HepG2 (cell line): ENCODE measurements around the gene ANKRD18B. TPM values are rescaled to one million over a fixed set of nuclear protein-coding genes. Genes with fewer than 3 reads are reported as not detected.
"Not testable (repeated sequence)": the region's sequence is repeated elsewhere in the genome, so short reads cannot be mapped to it uniquely, and the experiment has no call there.

ENCODE experiments used
- ATAC-seq: fragments of 200-7000 bp; cut with Tn5 transposase; 3 replicates; pipeline ENCODE4 v1.9.1; 2020; ENCODE audit warnings: mild to moderate bottlenecking, moderate library complexity
- BruUV-seq: library from RNA; stranded (reverse); fragments of 400-500 nt; replicated peaks from 2 replicates; lab custom pipeline; 2021; lab: Mats Ljungman, UMichigan
- CTCF ChIA-PET: fragments of 300-600 bp; formaldehyde crosslinking; extraction: SDS; loops from one replicate; lab custom pipeline; 2021; ENCODE audit warnings: low total read pairs, inconsistent platforms, low intra/inter-chr PET ratio; lab: Yijun Ruan, JAX
- POLR2A ChIA-PET: fragments of 350-600 bp; sonication (Branson Sonifier 250); formaldehyde crosslinking; loops from one replicate; lab custom pipeline; 2020; ENCODE audit warnings: antibody characterized with exemption, inconsistent platforms; lab: Yijun Ruan, JAX
- DNase-seq: peaks from one replicate; pipeline ENCODE4 v3.0.0-alpha.2; 2015; ENCODE audit warnings: low spot score
- FAIRE-seq: peaks from 3 replicates; lab custom pipeline; 2011; peaks lifted over from hg19 to GRCh38; lab: Jason Lieb, UNC
- H2AFZ ChIP-seq: one replicate; pipeline ENCODE4 v1.6.1; 2011; ENCODE audit warnings: low read length, inconsistent platforms
- H3K27ac ChIP-seq: fragments of 300-600 bp; 3 replicates; pipeline ENCODE4 v1.8.0; 2011; ENCODE audit warnings: mixed run types, mild to moderate bottlenecking, mixed read lengths, low read length, inconsistent platforms; ENCODE audit not compliant: insufficient read depth; ENCODE audit errors: extremely low read length
- H3K27me3 ChIP-seq, 2 experiments: fragments of 200-600 bp in 1 of 2; 2 replicates in 1 of 2; 3 replicates in 1 of 2; pipeline versions ENCODE4 v1.6.0 to v1.8.0; 2011; ENCODE audit warnings: low read length in 2 of 2, mild to moderate bottlenecking in 2 of 2, moderate library complexity in 2 of 2, inconsistent platforms in 1 of 2; ENCODE audit not compliant: insufficient read depth in 2 of 2, control insufficient read depth in 1 of 2
- H3K36me3 ChIP-seq, 2 experiments: fragments of 200-600 bp in 1 of 2; replicated peaks in 1 of 2; 2 replicates in 1 of 2; 3 replicates in 1 of 2; pipeline versions ENCODE4 v1.5.1 to v1.8.0; 2011; ENCODE audit warnings: low read length in 2 of 2, inconsistent platforms in 1 of 2; ENCODE audit not compliant: insufficient read depth in 2 of 2, control insufficient read depth in 1 of 2
- H3K4me1 ChIP-seq: 2 replicates; pipeline ENCODE4 v1.5.1; 2012; ENCODE audit warnings: low read length, inconsistent platforms; ENCODE audit not compliant: insufficient read depth
- H3K4me2 ChIP-seq: 2 replicates; pipeline ENCODE4 v1.6.0; 2011; ENCODE audit warnings: low read depth, low read length, inconsistent platforms
- H3K4me3 ChIP-seq, 3 experiments: fragments of 200-600 bp in 1 of 3; sonication (generic), shearing (Covaris generic) in 1 of 3; replicated peaks in 1 of 3; 2 replicates each; pipeline ENCODE4 v1.5.1; 2011 to 2016; ENCODE audit warnings: low read length in 3 of 3, inconsistent platforms in 2 of 3, low read depth in 2 of 3, mild to moderate bottlenecking in 2 of 3, control low read depth in 1 of 3, mixed read lengths in 1 of 3; ENCODE audit not compliant: insufficient read depth in 1 of 3
- H3K79me2 ChIP-seq: one replicate; pipeline ENCODE4 v1.6.1; 2011; ENCODE audit warnings: low read length, inconsistent platforms; ENCODE audit not compliant: insufficient read depth
- H3K9ac ChIP-seq: 2 replicates; pipeline ENCODE4 v1.6.0; 2011; ENCODE audit warnings: mild to moderate bottlenecking, low read depth, low read length, inconsistent platforms; ENCODE audit not compliant: insufficient read depth
- H3K9me3 ChIP-seq: 2 replicates; pipeline ENCODE4 v1.5.1; 2012; ENCODE audit warnings: mild to moderate bottlenecking, low read length
- H4K20me1 ChIP-seq: 2 replicates; pipeline ENCODE4 v1.6.0; 2011; ENCODE audit warnings: inconsistent platforms, mild to moderate bottlenecking, low read length, moderate library complexity; ENCODE audit not compliant: insufficient read depth
- WGBS: methylation state at CpG from one replicate; pipeline ENCODE4 v1.1.6; 2017; ENCODE audit warnings: low lambda C conversion rate; 5-methylcytosine and 5-hydroxymethylcytosine counted together
- in situ Hi-C: cut with HindIII; loops from 2 replicates; pipeline ENCODE4 v1.10.0; 2017; ENCODE audit warnings: low pct_unique_long_range_greater_than_20kb; ENCODE audit not compliant: extremely low pct_ligation_motif_present
- intact Hi-C: fragments of 100-400 bp; cut with micrococcal nuclease; formaldehyde crosslinking; loops from one replicate; pipeline ENCODE4 v1.10.0; 2022; ENCODE audit not compliant: unreplicated experiment
- polyA plus RNA-seq, 8 experiments: library from polyadenylated mRNA; depleted of rRNA in 3 of 8; stranded (reverse) in 7 of 8; unstranded in 1 of 8; fragments of >200 nt; fragmentation: Illumina TruSeq in 4 of 8; extraction: Trizol in 4 of 8; gene quantifications; 2 replicates each; pipeline versions ENCODE4 v1.2.1 to v1.2.3, GENCODE V29; 2011 to 2016; ENCODE audit warnings: low read depth in 4 of 8, missing spikeins in 1 of 8, mixed read lengths in 1 of 8; ENCODE audit not compliant: insufficient read depth in 1 of 8
- total RNA-seq, 5 experiments: library from RNA; depleted of rRNA; stranded (reverse); fragments of >200 nt; fragmentation: Illumina TruSeq; extraction: Trizol; gene quantifications; 2 replicates each; pipeline ENCODE4 v1.2.3, GENCODE V29; 2016; ENCODE audit warnings: low read depth in 1 of 5

Gene ANKRD18B
- total and polyA plus RNA-seq, 2 of the 13 experiments (the other 11 are each of a cell fraction or from before 2014, with no cell fraction given), result 0.57 to 1.4 TPM

DNA sequence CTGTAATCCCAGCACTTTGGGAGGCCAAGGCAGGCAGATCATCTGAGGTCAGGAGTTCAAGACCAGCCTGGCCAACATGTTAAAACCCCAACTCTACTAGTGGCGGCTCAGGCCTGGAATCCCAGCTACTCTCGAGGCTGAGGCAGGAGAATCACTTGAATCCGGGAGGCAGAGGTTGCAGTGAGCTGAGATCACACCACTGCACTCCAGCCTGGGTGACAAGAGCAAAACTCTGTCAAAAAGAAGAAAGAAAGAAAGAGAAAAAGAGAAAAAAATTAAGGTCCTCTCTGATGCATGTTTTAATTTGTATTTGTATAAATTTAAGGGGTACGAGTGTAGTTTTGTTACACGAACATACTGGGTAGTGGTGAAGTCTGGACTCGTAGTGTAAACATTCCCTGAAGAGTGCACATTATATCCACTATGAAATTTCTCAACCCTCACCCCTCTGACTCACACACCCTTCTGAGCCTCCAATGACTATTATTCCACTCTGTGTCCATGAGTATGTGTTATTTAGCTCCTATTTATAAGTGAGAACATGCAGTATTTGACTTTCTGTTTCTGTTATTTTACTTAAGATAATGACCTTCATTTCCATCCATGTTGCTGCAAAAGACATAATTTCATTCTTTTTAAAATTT, 6.0 kb upstream of the ANKRD18B start:
- H3K27me3 ChIP-seq, H3K36me3 ChIP-seq, in situ Hi-C loops, H3K9me3 ChIP-seq, FAIRE-seq, H4K20me1 ChIP-seq, BruUV-seq, H3K79me2 ChIP-seq, H3K4me1 ChIP-seq, H3K27ac ChIP-seq, H2AFZ ChIP-seq, H3K9ac ChIP-seq, POLR2A ChIA-PET, H3K4me3 ChIP-seq, H3K4me2 ChIP-seq: not testable (repeated sequence)
- ATAC-seq (peak; percentile 73; the same call in 2 of the 3 replicates), DNase-seq (peak; percentile 16)
- intact Hi-C loops, result loop anchor here (5.0 kb wide), 1 partner anchor 116 kb away; the partner anchor contains the start of gene AQP7
- 2% methylated on average over 6 of the region's 6 CpGs for WGBS
- CTCF ChIA-PET, result interaction anchor here (1.2 kb wide), 1 partner anchor 115 kb away, joined by 7 read pairs; no protein-coding TSS in a partner anchor

DNA sequence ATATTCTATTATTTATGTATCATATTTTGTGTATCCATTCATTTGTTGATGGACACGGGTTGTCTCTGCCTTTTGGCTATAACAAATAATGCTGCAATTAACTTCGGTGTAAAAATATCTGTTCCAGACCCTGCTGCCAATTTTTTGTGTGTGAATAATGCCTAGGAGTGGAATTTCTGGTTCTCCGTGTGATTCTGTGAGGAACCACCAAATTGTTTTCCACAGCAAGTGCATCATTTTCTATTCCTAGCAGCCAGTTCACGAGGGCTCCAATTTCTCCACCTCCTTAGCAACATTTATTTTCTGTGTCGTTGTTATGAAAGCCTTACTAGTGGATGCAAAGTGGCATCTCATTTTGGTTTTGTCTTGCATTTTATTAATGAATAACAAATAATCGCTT, 2.2 kb upstream of the ANKRD18B start:
- FAIRE-seq, CTCF ChIA-PET, H3K36me3 ChIP-seq, POLR2A ChIA-PET, H3K4me2 ChIP-seq, H3K27ac ChIP-seq, H3K4me3 ChIP-seq, DNase-seq, H2AFZ ChIP-seq, H3K79me2 ChIP-seq, ATAC-seq, H3K9me3 ChIP-seq, in situ Hi-C loops, H3K9ac ChIP-seq, BruUV-seq, H4K20me1 ChIP-seq: not testable (repeated sequence)
- 18% methylated on average over 6 of the region's 6 CpGs for WGBS
- 0 out of 2 replicates have a peak, but pooled peaks cover 14% of the 10 kb centered on the region for H3K4me1 ChIP-seq
- H3K27me3 ChIP-seq, result peaks cover 1 to 12% of the 10 kb centered on the region in 2 experiments; a peak in 3 of 5 replicates
- intact Hi-C loops, result loop anchor here (2.0 kb wide), 1 partner anchor 83 kb away; no protein-coding TSS in a partner anchor
